K562 (cell line): ENCODE data around the gene DGCR6L. TPM values are rescaled to one million over a fixed set of nuclear protein-coding genes. Genes with fewer than 3 reads are reported as not detected.

ENCODE experiments used
- CGGBP1 ChIP-seq: fragments of 250-450 bp; sonication (Bioruptor Pico); IDR thresholded peaks from 2 replicates; pipeline ENCODE4 v1.9.0; 2021; ENCODE audit warnings: mild to moderate bottlenecking
- CTCFL ChIP-seq: IDR thresholded peaks from 2 replicates; pipeline ENCODE4 v1.6.1; 2011; ENCODE audit warnings: borderline replicate concordance, low read depth, mild to moderate bottlenecking, moderate library complexity, low read length; ENCODE audit not compliant: insufficient read depth, poor library complexity, severe bottlenecking
- EZH2 ChIP-seq: IDR thresholded peaks from 2 replicates; pipeline ENCODE4 v1.6.1; 2012; ENCODE audit warnings: low read depth, mild to moderate bottlenecking, inconsistent platforms, low read length, borderline replicate concordance
- FOXP1 ChIP-seq: sonication (generic); formaldehyde crosslinking; IDR thresholded peaks from 2 replicates; pipeline ENCODE4 v1.8.0; 2022; ENCODE audit warnings: mild to moderate bottlenecking, missing genetic modification reagents
- GATAD2A ChIP-seq: fragments of 450-650 bp; IDR thresholded peaks from 2 replicates; pipeline ENCODE4 v1.6.1; 2017
- HDAC6 ChIP-seq: IDR thresholded peaks from 2 replicates; pipeline ENCODE4 v1.6.1; 2012; ENCODE audit warnings: low read depth, mild to moderate bottlenecking, control low read depth, inconsistent platforms, low read length, moderate library complexity
- HMG20B ChIP-seq: fragments of 250-450 bp; sonication (Bioruptor Pico); IDR thresholded peaks from 2 replicates; pipeline ENCODE4 v1.5.0; 2021; ENCODE audit warnings: mild to moderate bottlenecking
- JUND ChIP-seq, 2 experiments: IDR thresholded peaks; 2 replicates in 1 of 2; 3 replicates in 1 of 2; pipeline ENCODE4 v1.6.1; 2011; ENCODE audit warnings: borderline replicate concordance in 2 of 2, low read depth in 2 of 2, low read length in 2 of 2, improper control_type of control experiment in 1 of 2, missing biosample characterization in 1 of 2, missing genetic modification characterization in 1 of 2, missing genetic modification reagents in 1 of 2
- MBD1 ChIP-seq: fragments of 250-450 bp; sonication (Bioruptor Pico); IDR thresholded peaks from 2 replicates; pipeline ENCODE4 v1.8.0; 2022; ENCODE audit warnings: inconsistent platforms
- NR3C1 ChIP-seq: sonication (generic); formaldehyde crosslinking; IDR thresholded peaks from 2 replicates; pipeline ENCODE4 v1.8.1; 2022; ENCODE audit warnings: missing genetic modification reagents
- RBFOX2 ChIP-seq: fragments of 200-400 bp; formaldehyde crosslinking; IDR thresholded peaks from 2 replicates; pipeline ENCODE4 v1.6.1; 2017; ENCODE audit warnings: low read depth, mild to moderate bottlenecking, low read length, moderate library complexity
- SAFB ChIP-seq: fragments of 200-400 bp; formaldehyde crosslinking; IDR thresholded peaks from 2 replicates; pipeline ENCODE4 v1.6.1; 2017; ENCODE audit warnings: low read depth, low read length, borderline replicate concordance
- TAF15 ChIP-seq: fragments of 200-400 bp; formaldehyde crosslinking; IDR thresholded peaks from 2 replicates; pipeline ENCODE4 v1.6.1; 2017; ENCODE audit warnings: mild to moderate bottlenecking, low read depth, low read length, moderate library complexity
- TARDBP ChIP-seq: fragments of 450-650 bp; IDR thresholded peaks from 2 replicates; pipeline ENCODE4 v1.6.1; 2016
- TFAM ChIP-seq: fragments of 250-450 bp; sonication (Bioruptor Pico); conservative IDR thresholded peaks from 2 replicates; pipeline ENCODE4 v1.5.0; 2021; ENCODE audit warnings: mild to moderate bottlenecking, moderate library complexity
- TFE3 ChIP-seq: fragments of 450-650 bp; formaldehyde crosslinking; IDR thresholded peaks from 2 replicates; pipeline ENCODE4 v1.4.0; 2020; ENCODE audit warnings: mild to moderate bottlenecking, mixed read lengths
- ZBTB11 ChIP-seq, 3 experiments: fragments of 200-800 bp in 1 of 3; fragments of 250-450 bp in 1 of 3; fragments of 450-650 bp in 1 of 3; sonication (Bioruptor Pico) in 1 of 3; sonication (Bioruptor generic) in 1 of 3; formaldehyde crosslinking in 1 of 3; IDR thresholded peaks; 2 replicates each; pipeline versions ENCODE4 v1.6.1 to v1.8.0; 2016 to 2022; ENCODE audit warnings: mild to moderate bottlenecking in 2 of 3, missing genetic modification characterization in 2 of 3, missing compliant biosample characterization in 1 of 3, moderate library complexity in 1 of 3
- ZNF12 ChIP-seq: sonication (generic); formaldehyde crosslinking; IDR thresholded peaks from 2 replicates; pipeline ENCODE4 v1.4.0; 2020; ENCODE audit warnings: mild to moderate bottlenecking, missing genetic modification reagents
- ZNF239 ChIP-seq: fragments of 250-450 bp; sonication (Bioruptor Pico); IDR thresholded peaks from 2 replicates; pipeline ENCODE4 v1.4.0; 2020; ENCODE audit warnings: mild to moderate bottlenecking
- polyA plus RNA-seq, 8 experiments: library from polyadenylated mRNA; depleted of rRNA in 4 of 8; stranded (reverse) in 5 of 8; unstranded in 3 of 8; fragments of >200 nt; fragmentation: Nextera tagmentation in 2 of 8; fragmentation: Illumina TruSeq in 1 of 8; extraction: Ambion mirVana in 2 of 8; extraction: Trizol in 1 of 8; gene quantifications; 2 replicates each; pipeline versions ENCODE4 v1.2.1 to v1.2.3, GENCODE V29; 2011 to 2014; ENCODE audit warnings: inconsistent platforms in 1 of 8, missing spikeins in 1 of 8
- total RNA-seq, 7 experiments: library from RNA; depleted of rRNA in 6 of 7; stranded (reverse); fragments of >200 nt in 6 of 7; fragmentation: Illumina TruSeq in 2 of 7; extraction: Trizol in 2 of 7; gene quantifications; 2 replicates each; pipeline versions ENCODE4 v1.2.1 to v1.2.3, GENCODE V29; 2011 to 2021; ENCODE audit warnings: low replicate concordance in 1 of 7

The DGCR6L gene
- total and polyA plus RNA-seq, 9 of the 15 experiments (the other 6 are each of a cell fraction or from before 2014, with no cell fraction given), result 3.6 to 151 (median 51.0) TPM

- TF ChIP-seq ZBTB11 (CRISPR knock-in tag; IDR thresholded peaks at IDR 0.05) (no peak), EZH2 (peak; percentile 98), NR3C1 (CRISPR knock-in tag) (no peak), HDAC6 (peak; percentile 100), CTCFL (peak; percentile 3), ZNF239 (no peak), FOXP1 (peak; percentile 81; the same call in 1 of the 2 replicates), SAFB (peak; percentile 26; the same call in 1 of the 2 replicates), GATAD2A (peak; percentile 22; the same call in 1 of the 2 replicates), TFE3 (CRISPR knock-in tag) (no peak), TAF15 (no peak), MBD1 (CRISPR knock-in tag) (no peak), HMG20B (CRISPR knock-in tag) (no peak), TARDBP (no peak), TFAM (CRISPR knock-in tag) (no peak), RBFOX2 (peak; percentile 19; the same call in 1 of the 2 replicates), JUND (IDR thresholded peaks at IDR 0.05; ENCODE audit: borderline replicate concordance, low read depth, low read length) (no peak), JUND (tag; IDR thresholded peaks at IDR 0.05; ENCODE audit: borderline replicate concordance, low read depth, low read length) (no peak), ZNF12 (CRISPR knock-in tag) (peak; percentile 62; the same call in 1 of the 2 replicates), CGGBP1 (CRISPR knock-in tag) (no peak)
These were observed 20.1 kb downstream of the DGCR6L start (continued) for GRCh38 chr22:20299746-20300136.
